Vagina (tissue), 2 donors: ENCODE results near the gene CYCS.

Experiments
- POLR2A ChIP-seq, 2 donors: fragments of 450-650 bp; IDR thresholded peaks; one replicate each; pipeline ENCODE4 v1.6.1; 2017; ENCODE audit warnings: antibody characterized with exemption in 2 of 2, mild to moderate bottlenecking in 2 of 2, moderate library complexity in 2 of 2
- POLR2AphosphoS5 ChIP-seq, 2 donors: sonication (generic); formaldehyde crosslinking; IDR thresholded peaks; one replicate each; pipeline ENCODE4 v1.9.0; 2017; ENCODE audit warnings: antibody characterized with exemption in 2 of 2, mild to moderate bottlenecking in 2 of 2, low read depth in 1 of 2; ENCODE audit not compliant: insufficient read depth in 1 of 2
- TF ChIP-seq, protein P1 (sequence below), 3 experiments: fragments of 450-650 bp in 2 of 3; fragments of 200-600 bp in 1 of 3; sonication (generic) in 1 of 3; IDR thresholded peaks; one replicate each; pipeline ENCODE4 v1.5.1; 2017 to 2019; ENCODE audit warnings: antibody characterized with exemption in 3 of 3, mild to moderate bottlenecking in 2 of 3, moderate library complexity in 2 of 3

- TF ChIP-seq, protein P1, sequence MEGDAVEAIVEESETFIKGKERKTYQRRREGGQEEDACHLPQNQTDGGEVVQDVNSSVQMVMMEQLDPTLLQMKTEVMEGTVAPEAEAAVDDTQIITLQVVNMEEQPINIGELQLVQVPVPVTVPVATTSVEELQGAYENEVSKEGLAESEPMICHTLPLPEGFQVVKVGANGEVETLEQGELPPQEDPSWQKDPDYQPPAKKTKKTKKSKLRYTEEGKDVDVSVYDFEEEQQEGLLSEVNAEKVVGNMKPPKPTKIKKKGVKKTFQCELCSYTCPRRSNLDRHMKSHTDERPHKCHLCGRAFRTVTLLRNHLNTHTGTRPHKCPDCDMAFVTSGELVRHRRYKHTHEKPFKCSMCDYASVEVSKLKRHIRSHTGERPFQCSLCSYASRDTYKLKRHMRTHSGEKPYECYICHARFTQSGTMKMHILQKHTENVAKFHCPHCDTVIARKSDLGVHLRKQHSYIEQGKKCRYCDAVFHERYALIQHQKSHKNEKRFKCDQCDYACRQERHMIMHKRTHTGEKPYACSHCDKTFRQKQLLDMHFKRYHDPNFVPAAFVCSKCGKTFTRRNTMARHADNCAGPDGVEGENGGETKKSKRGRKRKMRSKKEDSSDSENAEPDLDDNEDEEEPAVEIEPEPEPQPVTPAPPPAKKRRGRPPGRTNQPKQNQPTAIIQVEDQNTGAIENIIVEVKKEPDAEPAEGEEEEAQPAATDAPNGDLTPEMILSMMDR (IDR thresholded peaks at IDR 0.05) = peak; percentile 37 to 85 (median 71)
- no peak for TF ChIP-seq POLR2A (IDR thresholded peaks at IDR 0.05)
- TF ChIP-seq POLR2AphosphoS5 (IDR thresholded peaks at IDR 0.05; ENCODE audit: insufficient read depth in 1 of 2, low read depth in 1 of 2) = no peak
Observed at GRCh38 chr7:25098096-25099046, 26.7 kb downstream of the CYCS start.
